Karpas-422 (cell line): ENCODE measurements around the gene PROX2. TPM values are rescaled to one million over a fixed set of nuclear protein-coding genes. Genes with fewer than 3 reads are reported as not detected.

ENCODE experiments used
- DNase-seq: peaks from one replicate; pipeline ENCODE4 v3.0.0-alpha.2; 2015
- H2AFZ ChIP-seq: fragments of 200-600 bp; sonication (generic); 2 replicates; pipeline ENCODE4 v1.6.1; 2014; ENCODE audit warnings: antibody characterized with exemption, low read length, mixed read lengths
- H3K27ac ChIP-seq: fragments of 200-600 bp; sonication (generic); 2 replicates; pipeline ENCODE4 v1.5.1; 2014; ENCODE audit warnings: mild to moderate bottlenecking, low read length, moderate library complexity
- H3K27me3 ChIP-seq: fragments of 200-600 bp; sonication (generic); 2 replicates; pipeline ENCODE4 v1.6.1; 2014; ENCODE audit warnings: low read length, mixed read lengths
- H3K36me3 ChIP-seq: fragments of 200-600 bp; sonication (generic); 2 replicates; pipeline ENCODE4 v1.6.1; 2014; ENCODE audit warnings: low read length, mixed read lengths; ENCODE audit not compliant: insufficient read depth
- H3K4me1 ChIP-seq: fragments of 200-600 bp; sonication (generic); 2 replicates; pipeline ENCODE4 v1.6.1; 2014; ENCODE audit warnings: mild to moderate bottlenecking, low read length, mixed read lengths
- H3K4me2 ChIP-seq: fragments of 200-600 bp; sonication (generic); 2 replicates; pipeline ENCODE4 v1.6.1; 2014; ENCODE audit warnings: low read length, low read depth, mild to moderate bottlenecking; ENCODE audit not compliant: poor library complexity, severe bottlenecking
- H3K4me3 ChIP-seq: fragments of 200-600 bp; sonication (generic); 2 replicates; pipeline ENCODE4 v1.5.1; 2014; ENCODE audit warnings: mild to moderate bottlenecking, antibody characterized with exemption, low read length, mixed read lengths
- H3K79me2 ChIP-seq: fragments of 200-600 bp; sonication (generic); 2 replicates; pipeline ENCODE4 v1.6.1; 2014; ENCODE audit warnings: mild to moderate bottlenecking, low read length, mixed read lengths
- H3K9ac ChIP-seq: fragments of 200-600 bp; sonication (generic); 2 replicates; pipeline ENCODE4 v1.6.0; 2014; ENCODE audit warnings: low read length
- H3K9me2 ChIP-seq: fragments of 200-600 bp; sonication (generic), shearing (Covaris generic); replicated peaks from 2 replicates; pipeline ENCODE4 v1.6.0; 2014; ENCODE audit warnings: mild to moderate bottlenecking, low read length, moderate library complexity; ENCODE audit not compliant: insufficient read depth
- H3K9me3 ChIP-seq: fragments of 300-700, 200-600 bp; sonication (generic); 2 replicates; pipeline ENCODE4 v1.6.1; 2014; ENCODE audit warnings: low read length, mixed read lengths
- H4K20me1 ChIP-seq: fragments of 200-600 bp; sonication (generic); 2 replicates; pipeline ENCODE4 v1.6.1; 2014; ENCODE audit warnings: mild to moderate bottlenecking, antibody characterized with exemption, low read length, low read depth; ENCODE audit not compliant: insufficient read depth
- total RNA-seq: library from RNA; depleted of rRNA; stranded (reverse); fragments of >200 nt; shearing (Covaris generic); gene quantifications from 2 replicates; pipeline ENCODE4 v1.2.3, GENCODE V29; 2014; ENCODE audit warnings: low replicate concordance

Gene PROX2
- total RNA-seq, 1 experiment from 2014 or later, result 2.3 TPM

- Histone ChIP-seq H3K27me3 (no peaks in the 10 kb centered on the region), H3K4me2 (no peak overlapping the region), H3K9ac (no peak overlapping the region), H3K9me3 (no peaks in the 10 kb centered on the region), H3K79me2 (no peaks in the 10 kb centered on the region), H3K9me2 (no peaks in the 10 kb centered on the region), H2AFZ (no peak overlapping the region), H3K36me3 (no peaks in the 10 kb centered on the region), H4K20me1 (no peaks in the 10 kb centered on the region; the same call in 1 of the 2 replicates), H3K27ac (no peak overlapping the region), H3K4me3 (no peak overlapping the region), H3K4me1 (peaks cover 8% of the 10 kb centered on the region)
- no peak for DNase-seq
Measured at GRCh38 chr14:74866708-74867389, 9.1 kb downstream of the PROX2 start.

DNA sequence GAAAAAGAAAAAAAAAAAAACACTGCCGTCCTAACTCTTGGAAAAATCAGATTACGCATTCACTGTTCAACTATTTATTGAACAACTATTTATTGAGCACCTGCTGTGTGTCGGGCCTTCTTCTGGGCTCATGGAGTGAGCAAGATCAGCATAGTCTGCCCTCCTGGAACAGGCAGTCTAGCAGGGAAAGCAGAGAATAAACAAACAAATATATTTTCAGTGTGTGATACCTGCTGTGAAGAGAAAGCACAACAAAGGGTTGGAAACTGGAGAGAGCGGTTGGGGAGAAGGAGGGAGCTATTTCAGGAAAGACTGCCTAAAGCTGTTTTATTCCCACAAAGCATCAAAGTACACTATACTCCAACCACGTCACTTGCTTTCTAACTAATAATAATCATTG lies 10.8 kb downstream of the PROX2 start:
- Histone ChIP-seq H3K9me2 (no peaks in the 10 kb centered on the region), H4K20me1 (peaks cover 4% of the 10 kb centered on the region), H2AFZ (no peak overlapping the region), H3K9ac (no peak overlapping the region), H3K9me3 (no peaks in the 10 kb centered on the region), H3K36me3 (no peaks in the 10 kb centered on the region), H3K27ac (no peak overlapping the region), H3K4me1 (peaks cover 21% of the 10 kb centered on the region), H3K4me2 (no peak overlapping the region), H3K4me3 (no peak overlapping the region), H3K79me2 (no peaks in the 10 kb centered on the region), H3K27me3 (no peaks in the 10 kb centered on the region)
- no peak for DNase-seq

DNA sequence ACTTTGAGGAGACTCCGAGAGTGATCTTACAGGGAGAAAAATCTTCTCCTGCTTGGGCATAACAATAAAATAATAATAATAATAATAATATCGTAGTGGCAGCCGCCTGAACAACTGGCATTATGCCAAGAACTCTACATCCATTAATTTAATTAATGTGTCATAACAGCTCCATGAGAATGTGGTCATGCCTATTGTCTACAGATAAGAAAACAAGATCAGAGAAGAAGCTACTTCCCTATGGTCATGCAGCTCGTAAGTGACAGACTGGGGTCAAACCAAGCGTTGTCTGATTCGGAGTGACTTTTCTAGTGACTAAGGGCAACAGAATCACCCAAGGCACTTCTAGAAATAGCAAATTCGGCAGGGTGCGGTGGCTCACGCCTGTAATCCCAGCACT lies 11.7 kb downstream of the PROX2 start:
- DNase-seq, result no peak

GRCh38 chr14:74863274-74863673 lies 12.7 kb downstream of the PROX2 start:
- Histone ChIP-seq H4K20me1 (peaks cover 9% of the 10 kb centered on the region), H3K4me2 (no peak overlapping the region), H3K27me3 (no peaks in the 10 kb centered on the region), H3K27ac (no peak overlapping the region), H3K36me3 (no peaks in the 10 kb centered on the region), H3K79me2 (no peaks in the 10 kb centered on the region), H2AFZ (no peak overlapping the region), H3K9ac (no peak overlapping the region), H3K4me3 (no peak overlapping the region), H3K4me1 (peaks cover 21% of the 10 kb centered on the region), H3K9me3 (no peaks in the 10 kb centered on the region), H3K9me2 (no peaks in the 10 kb centered on the region)
- peak; percentile 39 for DNase-seq

More for the DNA sequence above, 11.7 kb downstream of the PROX2 start:
- Histone ChIP-seq H3K27me3 (no peaks in the 10 kb centered on the region), H3K9ac (no peak overlapping the region), H3K79me2 (no peaks in the 10 kb centered on the region), H3K9me3 (no peaks in the 10 kb centered on the region), H4K20me1 (peaks cover 9% of the 10 kb centered on the region), H3K9me2 (no peaks in the 10 kb centered on the region), H2AFZ (no peak overlapping the region), H3K27ac (no peak overlapping the region), H3K4me1 (peaks cover 21% of the 10 kb centered on the region), H3K4me3 (no peak overlapping the region), H3K4me2 (no peak overlapping the region), H3K36me3 (no peaks in the 10 kb centered on the region)

DNA sequence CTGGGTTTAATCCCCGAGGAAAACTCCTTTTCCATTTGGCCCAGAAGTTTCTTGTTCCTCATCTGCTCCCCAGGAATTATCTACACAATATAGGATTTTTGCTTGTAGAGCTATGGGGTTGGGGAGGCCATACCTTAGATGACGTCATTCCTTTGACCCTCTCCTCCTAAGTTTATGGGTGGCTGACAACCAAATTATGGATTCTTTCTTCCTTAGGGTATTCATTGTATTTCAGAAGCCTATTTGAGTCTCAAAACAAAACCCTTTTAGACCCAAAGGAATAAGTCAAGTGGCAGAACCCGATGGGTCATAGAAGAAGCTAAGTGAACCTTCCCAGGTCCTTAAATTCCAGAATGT lies 14.2 kb downstream of the PROX2 start:
- H3K9me3 ChIP-seq, result no peaks in the 10 kb centered on the region
- no peak overlapping the region for H3K9ac ChIP-seq
- H2AFZ ChIP-seq, result no peak overlapping the region
- H3K27ac ChIP-seq, result no peak overlapping the region
- no peaks in the 10 kb centered on the region for H3K79me2 ChIP-seq
- DNase-seq, result no peak
- no peaks in the 10 kb centered on the region for H3K9me2 ChIP-seq
- no peak overlapping the region for H3K4me3 ChIP-seq
- peaks cover 9% of the 10 kb centered on the region; the same call in 1 of the 2 replicates for H4K20me1 ChIP-seq
- no peak overlapping the region for H3K4me2 ChIP-seq
- peaks cover 13% of the 10 kb centered on the region for H3K4me1 ChIP-seq
- H3K36me3 ChIP-seq, result no peaks in the 10 kb centered on the region
- no peaks in the 10 kb centered on the region for H3K27me3 ChIP-seq

DNA sequence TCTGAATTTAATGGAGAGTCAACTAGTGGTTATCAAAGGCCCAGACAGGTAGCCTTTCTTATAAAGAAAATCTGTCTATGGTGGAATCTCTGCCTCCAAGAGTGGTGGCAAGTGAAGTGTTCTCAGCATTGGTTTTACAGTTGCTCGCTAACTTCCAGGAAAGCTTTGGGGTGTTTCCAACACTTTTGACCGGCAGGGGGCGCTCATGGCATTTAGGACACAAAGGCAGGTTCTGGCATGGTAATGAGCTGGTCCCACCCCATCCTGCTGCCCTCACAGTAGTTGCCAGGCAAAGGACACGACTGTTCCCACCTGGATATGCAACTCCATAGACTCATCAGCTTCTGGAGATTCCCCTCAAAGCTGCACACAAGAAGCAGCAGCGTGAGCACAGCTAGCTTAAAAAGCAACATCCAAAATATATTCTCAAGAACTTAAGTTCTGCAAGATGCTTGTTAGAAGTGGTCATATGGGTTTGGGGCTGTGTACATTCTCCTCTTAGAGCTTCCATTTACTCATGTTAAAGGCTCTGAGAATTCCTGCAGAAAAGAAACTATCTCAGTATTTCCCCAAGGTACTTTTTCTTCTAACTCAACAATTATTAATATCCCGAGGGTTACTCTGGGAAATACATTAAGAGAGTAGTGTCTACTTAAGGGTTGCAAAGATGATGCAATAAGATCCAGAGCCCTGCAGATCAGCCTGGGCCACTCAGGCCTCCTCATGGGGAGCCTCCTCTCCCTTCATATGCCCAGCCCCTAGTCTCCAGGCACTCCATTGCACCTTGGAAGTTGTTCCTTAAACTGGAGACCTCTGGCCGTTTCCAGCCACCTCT lies 14.8 kb downstream of the PROX2 start:
- Histone ChIP-seq H3K79me2 (no peaks in the 10 kb centered on the region), H3K27me3 (no peaks in the 10 kb centered on the region), H3K9me3 (no peaks in the 10 kb centered on the region), H4K20me1 (peaks cover 9% of the 10 kb centered on the region; the same call in 1 of the 2 replicates), H3K27ac (no peak overlapping the region), H3K4me2 (no peak overlapping the region), H3K36me3 (no peaks in the 10 kb centered on the region), H2AFZ (no peak overlapping the region), H3K9ac (no peak overlapping the region), H3K9me2 (no peaks in the 10 kb centered on the region), H3K4me3 (no peak overlapping the region), H3K4me1 (peaks cover 15% of the 10 kb centered on the region)
- peak; percentile 98 for DNase-seq

- H3K9me2 ChIP-seq, result no peaks in the 10 kb centered on the region
- peaks cover 23% of the 10 kb centered on the region for H3K4me1 ChIP-seq
- H3K27me3 ChIP-seq, result no peaks in the 10 kb centered on the region
- H3K79me2 ChIP-seq, result no peaks in the 10 kb centered on the region
- no peak for DNase-seq
- H3K27ac ChIP-seq, result no peak overlapping the region
- no peak overlapping the region for H2AFZ ChIP-seq
- H4K20me1 ChIP-seq, result peaks cover 9% of the 10 kb centered on the region; the same call in 1 of the 2 replicates
- H3K4me2 ChIP-seq, result no peak overlapping the region
- no peak overlapping the region for H3K4me3 ChIP-seq
- H3K9me3 ChIP-seq, result no peaks in the 10 kb centered on the region
- no peak overlapping the region for H3K9ac ChIP-seq
- no peaks in the 10 kb centered on the region for H3K36me3 ChIP-seq
Measured at GRCh38 chr14:74859757-74860552, 16.0 kb downstream of the PROX2 start.

GRCh38 chr14:74858022-74858421 lies 17.9 kb downstream of the PROX2 start:
- Histone ChIP-seq H3K27me3 (no peaks in the 10 kb centered on the region), H3K9me2 (no peaks in the 10 kb centered on the region), H3K4me2 (no peak overlapping the region), H3K4me1 (peaks cover 23% of the 10 kb centered on the region), H3K79me2 (no peaks in the 10 kb centered on the region), H3K36me3 (no peaks in the 10 kb centered on the region), H3K9me3 (no peaks in the 10 kb centered on the region), H2AFZ (no peak overlapping the region), H3K9ac (no peak overlapping the region), H4K20me1 (peaks cover 9% of the 10 kb centered on the region; the same call in 1 of the 2 replicates), H3K27ac (no peak overlapping the region), H3K4me3 (no peak overlapping the region)
- DNase-seq, result no peak
